SJSA1 (cell line): ENCODE results near the gene NF1. TPM values are rescaled to one million over a fixed set of nuclear protein-coding genes. Genes with fewer than 3 reads are reported as not detected.
"Not testable (repeated sequence)": the region's sequence is repeated elsewhere in the genome, so short reads cannot be mapped to it uniquely, and the experiment has no call there.

Experiments used
- DNase-seq, 2 experiments: peaks; one replicate each; pipeline ENCODE4 v3.0.0-alpha.2; 2015 to 2020; ENCODE audit warnings: low spot score in 2 of 2, low read depth in 1 of 2
- H3K27ac ChIP-seq: fragments of 250-450 bp; sonication (Bioruptor Pico); 2 replicates; pipeline ENCODE4 v1.5.1; 2020; ENCODE audit warnings: mild to moderate bottlenecking, moderate library complexity
- H3K27me3 ChIP-seq: fragments of 250-450 bp; sonication (Bioruptor Pico); replicated peaks from 2 replicates; pipeline ENCODE4 v1.5.1; 2020; ENCODE audit warnings: mild to moderate bottlenecking, moderate library complexity
- H3K36me3 ChIP-seq: fragments of 250-450 bp; sonication (Bioruptor Pico); 2 replicates; pipeline ENCODE4 v1.5.1; 2020; ENCODE audit warnings: mild to moderate bottlenecking
- H3K4me1 ChIP-seq: fragments of 250-450 bp; sonication (Bioruptor Pico); replicated peaks from 2 replicates; pipeline ENCODE4 v1.6.1; 2021; ENCODE audit warnings: mild to moderate bottlenecking
- H3K4me3 ChIP-seq: fragments of 250-450 bp; sonication (Bioruptor Pico); 2 replicates; pipeline ENCODE4 v1.5.1; 2020; ENCODE audit warnings: mild to moderate bottlenecking
- H3K9me3 ChIP-seq: fragments of 250-450 bp; sonication (Bioruptor Pico); replicated peaks from 2 replicates; pipeline ENCODE4 v1.5.1; 2020; ENCODE audit warnings: mild to moderate bottlenecking
- total RNA-seq: library from RNA; depleted of rRNA; stranded (reverse); fragments of >200 nt; shearing (Covaris generic); gene quantifications from 2 replicates; pipeline ENCODE4 v1.2.3, GENCODE V29; 2014

The NF1 gene
- total RNA-seq, 1 experiment from 2014 or later: 30.3 TPM

DNA sequence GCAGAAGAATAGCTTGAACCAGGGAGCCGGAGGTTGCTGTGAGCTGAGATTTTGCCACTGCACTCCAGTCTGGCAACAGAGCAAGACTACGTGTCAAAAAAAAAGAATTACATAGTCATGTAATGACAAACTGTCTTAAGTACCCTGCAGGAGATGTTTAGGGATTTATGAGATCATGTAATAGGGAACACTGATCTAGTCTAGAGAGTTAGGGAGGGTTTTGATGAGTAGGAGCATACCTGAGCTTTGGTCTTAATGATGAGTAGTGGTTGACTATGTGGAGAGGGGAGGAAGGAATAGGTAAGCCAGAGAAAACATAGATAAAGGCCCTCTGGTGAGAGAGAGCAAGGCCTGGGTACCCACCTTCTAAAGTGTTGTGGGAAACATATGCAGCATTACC lies 30.1 kb upstream of the NF1 start:
- DNase-seq: no peak
- no peak overlapping the region for H3K27ac ChIP-seq
- no peaks in the 10 kb centered on the region for H3K9me3 ChIP-seq
- peaks cover 19% of the 10 kb centered on the region for H3K4me1 ChIP-seq
- H3K36me3 ChIP-seq: no peaks in the 10 kb centered on the region
- H3K4me3 ChIP-seq: no peak overlapping the region
- no peaks in the 10 kb centered on the region for H3K27me3 ChIP-seq

DNA sequence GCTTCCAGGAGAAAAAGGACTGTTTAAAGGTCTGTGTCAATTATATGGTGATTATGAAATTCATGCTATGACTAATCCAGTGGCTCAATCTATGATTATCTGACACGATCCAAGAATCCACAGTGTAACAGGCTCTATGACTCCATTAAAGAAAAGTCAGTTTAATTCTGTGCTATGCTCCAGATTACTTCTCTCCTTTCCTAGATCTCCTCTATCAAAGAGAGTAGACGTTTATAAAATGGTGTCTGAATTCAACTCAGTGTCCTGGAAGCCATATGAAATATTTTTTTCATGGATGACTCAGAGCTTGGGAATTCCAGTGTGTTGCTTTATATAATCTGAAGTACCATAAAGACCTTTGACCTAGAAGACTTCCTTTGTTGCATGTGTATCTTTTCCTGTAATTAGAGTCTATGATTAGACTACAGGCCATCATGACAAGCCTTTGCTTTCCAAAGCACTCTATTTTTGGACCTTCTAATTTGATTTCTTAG lies 27.0 kb upstream of the NF1 start:
- peak overlapping the region; percentile 78 for H3K27ac ChIP-seq
- no peaks in the 10 kb centered on the region for H3K36me3 ChIP-seq
- peaks cover 19% of the 10 kb centered on the region for H3K4me1 ChIP-seq
- H3K4me3 ChIP-seq: no peak overlapping the region
- DNase-seq: peak in 1 of 2 experiments; percentile 87
- H3K27me3 ChIP-seq: no peaks in the 10 kb centered on the region
- H3K9me3 ChIP-seq: no peaks in the 10 kb centered on the region

GRCh38 chr17:31068291-31068690 lies 26.5 kb upstream of the NF1 start:
- H3K4me1 ChIP-seq: peaks cover 23% of the 10 kb centered on the region
- peak overlapping the region; percentile 78 for H3K27ac ChIP-seq
- no peak overlapping the region for H3K4me3 ChIP-seq
- H3K9me3 ChIP-seq: no peaks in the 10 kb centered on the region
- H3K27me3 ChIP-seq: no peaks in the 10 kb centered on the region
- peak; percentile 63 to 74 for DNase-seq
- no peaks in the 10 kb centered on the region for H3K36me3 ChIP-seq

DNA sequence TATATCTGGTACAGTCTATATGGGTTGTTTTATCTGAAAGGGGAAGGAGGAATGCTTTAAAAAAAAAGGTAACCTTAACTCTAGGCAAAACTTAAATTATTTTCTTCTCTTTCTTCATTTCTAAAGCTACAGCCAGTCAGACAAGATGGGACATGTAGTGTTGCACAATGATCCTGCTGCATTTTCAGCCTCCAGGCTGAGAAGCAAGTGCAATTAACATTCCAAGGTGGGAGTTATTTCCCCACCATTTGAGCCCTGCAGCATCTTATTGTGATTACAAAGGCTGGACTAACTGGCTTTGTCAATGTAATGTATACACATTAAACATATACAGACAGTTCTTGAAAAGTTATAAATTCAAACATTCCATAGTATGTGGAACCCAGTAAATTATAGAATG lies 22.6 kb upstream of the NF1 start:
- Histone ChIP-seq H3K27ac (no peak overlapping the region), H3K36me3 (no peaks in the 10 kb centered on the region), H3K27me3 (no peaks in the 10 kb centered on the region), H3K9me3 (no peaks in the 10 kb centered on the region), H3K4me3 (no peak overlapping the region), H3K4me1 (peaks cover 36% of the 10 kb centered on the region)
- no peak for DNase-seq

GRCh38 chr17:31073411-31073810 lies 21.4 kb upstream of the NF1 start:
- Histone ChIP-seq H3K4me3 (no peak overlapping the region), H3K27ac (no peak overlapping the region), H3K27me3 (no peaks in the 10 kb centered on the region), H3K4me1 (peaks cover 24% of the 10 kb centered on the region), H3K36me3 (no peaks in the 10 kb centered on the region), H3K9me3 (no peaks in the 10 kb centered on the region)
- DNase-seq: no peak

- Histone ChIP-seq H3K27ac (no peak overlapping the region), H3K9me3 (no peaks in the 10 kb centered on the region), H3K27me3 (no peaks in the 10 kb centered on the region), H3K4me1 (peaks cover 17% of the 10 kb centered on the region), H3K36me3 (no peaks in the 10 kb centered on the region), H3K4me3 (no peak overlapping the region)
- peak; percentile 43 to 50 for DNase-seq
Measured at GRCh38 chr17:31074772-31075555, 19.8 kb upstream of the NF1 start.

DNA sequence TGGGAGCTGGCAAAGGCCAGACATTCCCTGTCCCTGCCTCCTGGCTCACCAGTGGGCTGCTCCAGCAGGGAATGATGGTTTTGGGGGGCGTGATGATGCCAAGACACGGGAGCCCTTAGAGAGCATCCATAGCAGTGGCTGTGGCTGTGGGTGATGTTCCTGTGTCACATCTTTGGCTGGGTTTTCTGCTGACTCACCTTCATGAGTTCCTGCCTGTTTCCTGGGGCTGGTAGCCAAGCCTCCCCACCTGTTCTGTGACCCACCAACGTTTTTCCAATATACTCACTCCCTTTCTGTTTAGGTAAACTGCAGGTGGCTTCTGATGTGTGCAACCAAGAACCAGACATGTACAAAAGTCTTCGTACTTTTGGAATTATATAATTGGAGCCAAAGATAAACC lies 16.5 kb upstream of the NF1 start:
- no peaks in the 10 kb centered on the region for H3K9me3 ChIP-seq

DNA sequence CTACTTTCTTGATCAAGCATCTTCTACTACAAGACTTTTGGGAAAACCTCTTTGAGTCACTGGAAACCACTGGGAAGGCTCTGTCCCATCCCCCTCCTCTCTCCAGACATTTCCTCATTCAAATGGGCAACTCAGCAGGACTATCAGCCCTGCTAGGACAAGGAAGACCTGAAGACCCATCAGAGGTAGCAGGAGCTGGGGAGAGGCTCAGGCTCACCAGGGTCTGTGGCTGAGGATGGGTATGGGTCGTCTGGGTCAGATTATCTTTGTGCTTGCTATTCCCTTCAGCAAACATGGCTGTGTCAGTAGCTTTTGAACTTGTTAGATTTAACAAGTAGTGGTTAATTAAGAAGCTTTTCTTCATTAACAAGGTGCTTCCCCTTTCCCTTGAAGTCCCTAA lies 15.0 kb upstream of the NF1 start:
- Histone ChIP-seq H3K4me1 (peaks cover under 1% of the 10 kb centered on the region; the same call in 1 of the 2 replicates), H3K27me3 (no peaks in the 10 kb centered on the region), H3K4me3 (no peak overlapping the region), H3K27ac (no peak overlapping the region), H3K9me3 (no peaks in the 10 kb centered on the region), H3K36me3 (no peaks in the 10 kb centered on the region)
- no peak for DNase-seq

More for the DNA sequence above, 16.5 kb upstream of the NF1 start:
- H3K27ac ChIP-seq: no peak overlapping the region
- peaks cover 13% of the 10 kb centered on the region for H3K4me1 ChIP-seq
- DNase-seq: no peak
- no peak overlapping the region for H3K4me3 ChIP-seq
- no peaks in the 10 kb centered on the region for H3K36me3 ChIP-seq
- no peaks in the 10 kb centered on the region for H3K27me3 ChIP-seq

DNA sequence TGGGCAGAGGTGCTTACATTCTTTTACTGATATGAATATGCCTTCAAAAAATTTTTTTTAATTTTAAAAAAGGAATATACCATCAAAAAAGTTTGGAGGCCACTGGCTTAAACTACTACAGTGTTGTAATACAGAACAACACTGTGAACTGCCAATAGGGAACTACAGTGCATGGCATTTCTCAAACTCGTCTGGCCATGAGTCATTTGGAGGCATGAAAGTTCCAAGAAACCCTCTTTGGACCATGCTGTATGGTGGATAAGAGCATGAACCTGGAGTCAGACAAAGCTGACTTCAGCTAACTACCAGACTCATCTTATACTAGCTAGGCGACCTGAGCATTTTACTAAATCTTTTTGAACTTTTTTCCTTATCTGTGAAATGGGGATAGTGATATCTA lies 9.2 kb upstream of the NF1 start:
- H3K4me3 ChIP-seq: no peak overlapping the region
- no peak for DNase-seq
- H3K27ac ChIP-seq: no peak overlapping the region
- H3K36me3 ChIP-seq: no peaks in the 10 kb centered on the region
- no peaks in the 10 kb centered on the region for H3K27me3 ChIP-seq
- no peaks in the 10 kb centered on the region for H3K4me1 ChIP-seq
- no peaks in the 10 kb centered on the region for H3K9me3 ChIP-seq

DNA sequence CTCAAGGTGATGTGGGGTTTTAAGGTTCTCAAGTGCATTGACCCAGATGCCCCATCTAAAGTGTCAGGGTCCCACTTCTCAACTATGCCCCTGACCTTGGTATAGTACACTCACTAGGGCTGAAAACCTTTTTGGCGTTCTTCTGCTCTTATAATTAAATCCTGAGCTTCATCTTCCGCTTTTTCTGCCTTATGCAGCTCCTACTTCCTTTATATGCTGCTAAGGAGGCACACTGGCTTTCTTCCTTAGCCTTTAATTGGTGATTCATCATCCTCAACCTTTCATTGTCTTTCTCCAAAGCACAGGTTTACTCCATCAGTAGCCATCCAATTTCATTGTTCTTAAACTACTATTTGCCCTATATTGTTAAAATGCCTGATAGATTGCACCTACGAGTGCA lies 5.3 kb upstream of the NF1 start:
- no peaks in the 10 kb centered on the region for H3K4me1 ChIP-seq
- no peaks in the 10 kb centered on the region for H3K27me3 ChIP-seq
- H3K4me3 ChIP-seq: no peak overlapping the region
- no peak overlapping the region for H3K27ac ChIP-seq
- no peak for DNase-seq
- no peaks in the 10 kb centered on the region for H3K36me3 ChIP-seq
- H3K9me3 ChIP-seq: no peaks in the 10 kb centered on the region

- not testable (repeated sequence) for H3K4me1 ChIP-seq, H3K9me3 ChIP-seq, H3K4me3 ChIP-seq, DNase-seq, H3K27me3 ChIP-seq, H3K36me3 ChIP-seq, H3K27ac ChIP-seq
Measured at GRCh38 chr17:31090650-31091049, 4.1 kb upstream of the NF1 start.

- H3K27me3 ChIP-seq: no peaks in the 10 kb centered on the region
- DNase-seq: no peak
Measured at GRCh38 chr17:31092475-31093064, 2.2 kb upstream of the NF1 start.

DNA sequence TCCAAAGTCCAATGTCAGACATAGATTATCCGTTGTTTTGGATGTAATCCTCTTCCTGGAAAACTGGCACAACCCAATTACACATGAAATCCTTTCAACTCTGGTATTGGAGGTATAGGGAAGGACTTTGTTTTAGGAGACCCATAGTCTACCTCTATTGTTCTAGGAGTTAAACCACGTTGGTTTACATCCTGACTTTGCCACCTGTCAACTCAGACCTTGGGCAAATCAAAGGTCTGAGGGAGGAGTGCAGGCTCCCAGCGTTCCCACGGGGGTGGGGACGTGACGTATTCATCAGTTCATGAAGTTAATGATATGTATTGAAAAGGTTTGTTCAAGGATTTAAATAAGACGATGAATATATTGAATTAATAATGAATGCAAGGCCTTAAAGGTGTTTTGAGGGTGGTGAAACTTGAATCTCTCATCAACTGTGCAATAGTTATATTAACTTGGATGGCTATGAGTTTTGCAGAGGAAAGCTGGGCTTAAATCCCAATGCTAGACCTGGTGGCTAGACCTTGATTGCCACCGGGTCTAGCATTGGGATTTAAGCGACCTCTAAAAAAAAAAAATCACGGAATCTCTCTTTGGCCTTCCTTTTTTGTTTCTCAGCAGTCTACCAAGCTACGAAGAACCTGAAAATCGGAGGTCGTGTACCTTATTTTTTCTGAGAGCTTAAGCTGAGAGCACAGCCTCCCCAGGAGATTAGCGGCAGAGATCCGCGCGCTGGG lies 744 bp upstream of the NF1 start:
- H3K4me1 ChIP-seq: peaks cover 7% of the 10 kb centered on the region
- H3K36me3 ChIP-seq: 0 out of 2 replicates have a peak, but pooled peaks cover under 1% of the 10 kb centered on the region
- DNase-seq: no peak
- H3K9me3 ChIP-seq: no peaks in the 10 kb centered on the region
- H3K27ac ChIP-seq: peak overlapping the region; percentile 96
- H3K27me3 ChIP-seq: no peaks in the 10 kb centered on the region
- H3K4me3 ChIP-seq: peak overlapping the region; percentile 73

More at GRCh38 chr17:31092475-31093064, 2.2 kb upstream of the NF1 start:
- Histone ChIP-seq H3K36me3 (no peaks in the 10 kb centered on the region), H3K9me3 (no peaks in the 10 kb centered on the region), H3K4me1 (peaks cover 7% of the 10 kb centered on the region), H3K4me3 (no peak overlapping the region), H3K27ac (no peak overlapping the region)
